Measurements from ENCODE around the gene ZFYVE21. TPM values are rescaled to one million over a fixed set of nuclear protein-coding genes. Genes with fewer than 3 reads are reported as not detected.
A peak's percentile ranks its signal among the peaks of the same experiment; 100 is the strongest.

Gene ZFYVE21
- total RNA-seq, 4 donors from 2014 or later: 168 to 190 (median 177) TPM

DNA sequence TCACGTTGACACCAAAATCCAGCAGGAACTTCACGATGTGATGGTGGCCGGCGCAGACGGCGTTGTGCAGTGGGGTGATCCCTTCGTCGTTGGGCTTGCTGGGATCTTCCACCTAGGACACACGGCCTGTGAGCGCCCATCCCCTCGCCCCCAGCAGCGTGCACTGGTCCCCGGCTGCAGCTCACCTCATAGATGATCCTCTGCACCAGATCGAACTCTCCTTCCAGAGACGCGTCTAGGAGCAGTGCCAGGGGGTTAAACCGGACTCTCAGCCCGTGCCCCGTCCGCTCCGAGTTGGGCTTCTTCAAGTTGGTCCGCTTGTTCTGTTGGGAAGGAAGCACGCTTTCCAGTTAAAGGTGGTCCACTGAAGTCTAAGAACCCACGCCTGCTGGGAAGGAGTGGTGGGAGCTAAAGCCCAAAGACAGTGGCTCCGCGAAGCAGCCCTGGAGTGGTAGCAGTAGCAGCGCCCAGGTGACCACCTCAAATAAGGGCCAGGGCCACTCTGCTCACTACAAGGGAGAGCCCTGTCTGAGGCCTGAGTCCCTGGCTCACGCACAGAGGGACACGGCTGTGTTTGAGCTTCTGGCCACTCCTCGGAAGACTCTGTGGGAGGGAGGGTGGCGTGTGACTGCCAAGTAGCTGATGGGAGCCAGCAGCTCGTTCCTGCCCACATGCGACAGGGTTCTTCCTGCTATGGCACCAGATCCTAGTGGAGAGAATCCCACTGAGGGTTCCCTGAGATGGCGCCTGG, 23.3 kb downstream of the ZFYVE21 start:
- Histone ChIP-seq H3K4me1 (peaks cover 39% of the 10 kb centered on the region), H3K4me3 (no peak overlapping the region), H3K9me3 (no peaks in the 10 kb centered on the region), H3K27ac (no peak overlapping the region), H3K27me3 (no peaks in the 10 kb centered on the region), H3K36me3 (peaks cover 40% of the 10 kb centered on the region)
- TF ChIP-seq POLR2A (IDR thresholded peaks at IDR 0.05) (no peak), POLR2AphosphoS5 (IDR thresholded peaks at IDR 0.05) (no peak), EP300 (IDR thresholded peaks at IDR 0.05) (no peak), CTCF (IDR thresholded peaks at IDR 0.05) (no peak)
- 79% methylated on average over 22 of the region's 34 CpGs for WGBS
- DNase-seq (ENCODE audit: low spot score in 2 of 2): peak in 1 of 2 donors; percentile 78

- TF ChIP-seq CTCF (IDR thresholded peaks at IDR 0.05) (no peak), POLR2AphosphoS5 (IDR thresholded peaks at IDR 0.05) (no peak), EP300 (IDR thresholded peaks at IDR 0.05) (no peak), POLR2A (IDR thresholded peaks at IDR 0.05) (no peak)
- H3K36me3 ChIP-seq: peaks cover 37% of the 10 kb centered on the region
- 89% methylated on average over 4 of the region's 6 CpGs for WGBS
- H3K27ac ChIP-seq: no peak overlapping the region
- no peaks in the 10 kb centered on the region for H3K27me3 ChIP-seq
- peaks cover 33% of the 10 kb centered on the region for H3K4me1 ChIP-seq
- no peak overlapping the region for H3K4me3 ChIP-seq
- DNase-seq (ENCODE audit: low spot score in 2 of 2): no peak
- no peaks in the 10 kb centered on the region for H3K9me3 ChIP-seq
Observed at GRCh38 chr14:103739466-103739792, 23.8 kb downstream of the ZFYVE21 start.

DNA sequence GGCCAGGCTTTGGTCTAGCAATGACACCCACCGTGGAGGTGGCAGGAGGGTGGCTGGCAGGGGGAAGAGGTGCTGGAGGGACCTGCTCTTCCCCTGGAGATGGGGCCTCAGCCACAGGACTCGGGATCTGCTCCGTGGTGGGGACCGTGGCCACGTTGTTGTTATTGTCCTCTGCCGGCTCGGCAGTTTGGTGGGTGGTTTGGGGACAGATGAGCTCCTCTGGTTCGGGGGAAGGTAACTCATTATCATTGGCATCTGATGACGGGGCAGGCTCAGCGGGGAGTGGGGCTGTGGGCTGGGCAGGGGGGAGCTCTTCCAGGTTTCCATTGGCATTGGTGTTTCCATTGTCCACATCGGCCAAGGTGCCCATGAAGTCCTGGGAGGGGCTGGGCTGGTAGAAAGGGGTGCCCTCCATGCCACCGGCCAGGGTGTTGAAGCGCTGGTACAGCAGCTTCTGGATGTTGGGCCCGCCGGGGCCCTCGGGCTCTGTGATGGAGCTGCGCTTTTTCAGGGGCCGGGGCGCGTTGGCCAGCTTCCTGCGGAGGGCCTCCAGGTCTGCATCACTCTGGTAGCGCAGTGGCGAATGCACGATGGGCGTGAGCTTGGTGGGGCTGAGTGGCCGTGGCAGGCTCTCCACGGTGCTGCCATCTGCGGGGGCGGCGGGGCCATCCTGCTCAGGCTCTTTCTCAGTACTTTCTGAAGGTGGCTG, 24.3 kb downstream of the ZFYVE21 start:
- WGBS: 89% methylated on average over 24 of the region's 30 CpGs
- H3K9me3 ChIP-seq: no peaks in the 10 kb centered on the region
- DNase-seq (ENCODE audit: low spot score in 2 of 2): peak in 1 of 2 donors; percentile 72
- no peak overlapping the region for H3K27ac ChIP-seq
- peaks cover 30% of the 10 kb centered on the region for H3K4me1 ChIP-seq
- no peaks in the 10 kb centered on the region for H3K27me3 ChIP-seq
- H3K36me3 ChIP-seq: peaks cover 40% of the 10 kb centered on the region
- TF ChIP-seq POLR2A (IDR thresholded peaks at IDR 0.05) (no peak), CTCF (IDR thresholded peaks at IDR 0.05) (no peak), POLR2AphosphoS5 (IDR thresholded peaks at IDR 0.05) (no peak), EP300 (IDR thresholded peaks at IDR 0.05) (no peak)
- no peak overlapping the region for H3K4me3 ChIP-seq

- DNase-seq (ENCODE audit: low spot score in 2 of 2): peak in 1 of 2 donors; percentile 58
- Histone ChIP-seq H3K27ac (no peak overlapping the region), H3K9me3 (no peaks in the 10 kb centered on the region), H3K27me3 (no peaks in the 10 kb centered on the region), H3K4me3 (no peak overlapping the region), H3K4me1 (peaks cover 18% of the 10 kb centered on the region), H3K36me3 (peaks cover 52% of the 10 kb centered on the region)
- WGBS: 84% methylated on average over 14 of the region's 14 CpGs
- TF ChIP-seq CTCF (IDR thresholded peaks at IDR 0.05) (no peak), POLR2A (IDR thresholded peaks at IDR 0.05) (no peak), EP300 (IDR thresholded peaks at IDR 0.05) (no peak), POLR2AphosphoS5 (IDR thresholded peaks at IDR 0.05) (no peak)
Observed at GRCh38 chr14:103740991-103741689, 25.5 kb downstream of the ZFYVE21 start.

GRCh38 chr14:103741876-103742275, 26.3 kb downstream of the ZFYVE21 start:
- Histone ChIP-seq H3K27me3 (no peaks in the 10 kb centered on the region), H3K36me3 (peaks cover 55% of the 10 kb centered on the region), H3K27ac (no peak overlapping the region), H3K9me3 (no peaks in the 10 kb centered on the region), H3K4me1 (peaks cover 12% of the 10 kb centered on the region), H3K4me3 (no peak overlapping the region)
- DNase-seq (ENCODE audit: low spot score in 2 of 2): peak in 1 of 2 donors; percentile 72
- 85% methylated on average over 7 of the region's 9 CpGs for WGBS
- no peak for TF ChIP-seq POLR2AphosphoS5 (IDR thresholded peaks at IDR 0.05)
- no peak for TF ChIP-seq CTCF (IDR thresholded peaks at IDR 0.05)
- TF ChIP-seq POLR2A (IDR thresholded peaks at IDR 0.05): no peak
- TF ChIP-seq EP300 (IDR thresholded peaks at IDR 0.05): no peak
